AG04449 (cell line): Measurements from ENCODE around the gene LYVE1.

Source experiments
- CTCF ChIA-PET: fragments of 350-600 bp; formaldehyde crosslinking; extraction: SDS; loops from one replicate; lab custom pipeline; 2021; ENCODE audit warnings: antibody characterized with exemption; lab: Yijun Ruan, JAX
- POLR2A ChIA-PET: fragments of 400-600, 350-600 bp; formaldehyde crosslinking; extraction: SDS; loops from one replicate; lab custom pipeline; 2020; ENCODE audit warnings: antibody characterized with exemption, inconsistent platforms; lab: Yijun Ruan, JAX
- DNase-seq: peaks from one replicate; pipeline ENCODE4 v3.0.0-alpha.2; 2010; ENCODE audit warnings: low read depth, low spot score
- H3K4me3 ChIP-seq: 2 replicates; pipeline ENCODE4 v1.5.1; 2011; ENCODE audit warnings: low read depth, mild to moderate bottlenecking, control low read depth, low read length
- CTCF ChIP-seq: IDR thresholded peaks from one replicate; pipeline ENCODE4 v1.5.1; 2011; ENCODE audit warnings: mild to moderate bottlenecking, moderate library complexity, low read length, control low read depth, inconsistent platforms; ENCODE audit not compliant: insufficient read depth; ENCODE audit errors: missing control alignments

The LYVE1 gene

GRCh38 chr11:10580623-10581022 lies 12.2 kb upstream of the LYVE1 start:
- no peak overlapping the region for H3K4me3 ChIP-seq
- POLR2A ChIA-PET, result no interaction called here

GRCh38 chr11:10579700-10580099 lies 11.2 kb upstream of the LYVE1 start:
- TF ChIP-seq CTCF, result no peak
- ChIA-PET CTCF (interaction anchor here (1.0 to 1.6 kb wide), 4 partner anchors 11 to 74 kb away, joined by 3 to 4 read pairs (median 3); no protein-coding TSS in a partner anchor), POLR2A (no interaction called here)
- no peak for DNase-seq
- no peak overlapping the region for H3K4me3 ChIP-seq

More at GRCh38 chr11:10580623-10581022, 12.2 kb upstream of the LYVE1 start:
- no peak for DNase-seq
- no peak for TF ChIP-seq CTCF
- CTCF ChIA-PET, result interaction anchor here (1.4 kb wide), 1 partner anchor 39 kb away, joined by 4 read pairs; the partner anchor contains the start of gene RNF141

- CTCF ChIA-PET, result interaction anchor here (0.9 to 3.3 kb wide), 6 partner anchors 10 to 170 kb away, joined by 3 to 22 read pairs (median 4); partner anchors contain the start of gene RNF141
- POLR2A ChIA-PET, result no interaction called here
- no peak for DNase-seq
- TF ChIP-seq CTCF, result no peak
- H3K4me3 ChIP-seq, result no peak overlapping the region
Observed at GRCh38 chr11:10576035-10576398, 7.6 kb upstream of the LYVE1 start.

GRCh38 chr11:10575346-10576034 lies 7.0 kb upstream of the LYVE1 start:
- TF ChIP-seq CTCF, result no peak
- no peak for DNase-seq
- no peak overlapping the region for H3K4me3 ChIP-seq
- POLR2A ChIA-PET, result no interaction called here
- CTCF ChIA-PET, result interaction anchor here (0.9 to 3.3 kb wide), 6 partner anchors 10 to 169 kb away, joined by 3 to 22 read pairs (median 4); partner anchors contain the start of gene RNF141

- no peak overlapping the region for H3K4me3 ChIP-seq
- DNase-seq, result no peak
- TF ChIP-seq CTCF, result no peak
- ChIA-PET POLR2A (no interaction called here), CTCF (interaction anchor here (0.9 to 1.4 kb wide), 2 partner anchors 9 to 33 kb away, joined by 3 to 7 read pairs; partner anchors contain the start of gene RNF141)
Observed at GRCh38 chr11:10573556-10573955, 5.1 kb upstream of the LYVE1 start.

- H3K4me3 ChIP-seq, result no peak overlapping the region
- no peak for DNase-seq
- ChIA-PET POLR2A (no interaction called here), CTCF (interaction anchor here (1.4 kb wide), 1 partner anchor 32 kb away, joined by 7 read pairs; the partner anchor contains the start of gene RNF141)
- no peak for TF ChIP-seq CTCF
Observed at GRCh38 chr11:10573028-10573427, 4.6 kb upstream of the LYVE1 start.
